SK-N-SH treated with all-trans-retinoic acid at 6 μM for 48 hours (cell line): Measurements from ENCODE around the gene PTX4.

Experiments
- ARNTL ChIP-seq: fragments of 450-650 bp; formaldehyde crosslinking; IDR thresholded peaks from 2 replicates; pipeline ENCODE4 v1.5.0; 2020; ENCODE audit warnings: low read depth, mild to moderate bottlenecking, moderate library complexity, borderline replicate concordance
- GLIS3 ChIP-seq: fragments of 250-450 bp; sonication (Bioruptor Pico); IDR thresholded peaks from 2 replicates; pipeline ENCODE4 v1.5.0; 2020; ENCODE audit warnings: mild to moderate bottlenecking, moderate library complexity
- PPARA ChIP-seq: fragments of 250-450 bp; sonication (Bioruptor Pico); IDR thresholded peaks from 2 replicates; pipeline ENCODE4 v1.5.0; 2020; ENCODE audit warnings: mild to moderate bottlenecking, borderline replicate concordance
- TOX ChIP-seq: fragments of 250-450 bp; sonication (Bioruptor Pico); IDR thresholded peaks from 2 replicates; pipeline ENCODE4 v1.8.0; 2021; ENCODE audit warnings: mild to moderate bottlenecking, moderate library complexity, borderline replicate concordance
- ZFP30 ChIP-seq: fragments of 450-650 bp; formaldehyde crosslinking; IDR thresholded peaks from 2 replicates; pipeline ENCODE4 v1.5.0; 2022; ENCODE audit warnings: mild to moderate bottlenecking, moderate library complexity
- ZNF70 ChIP-seq: fragments of 450-650 bp; formaldehyde crosslinking; IDR thresholded peaks from 2 replicates; pipeline ENCODE4 v1.5.0; 2020; ENCODE audit warnings: mild to moderate bottlenecking, moderate library complexity
- ZNF8 ChIP-seq: fragments of 450-650 bp; formaldehyde crosslinking; IDR thresholded peaks from 2 replicates; pipeline ENCODE4 v1.5.0; 2020; ENCODE audit warnings: mild to moderate bottlenecking, moderate library complexity
- TF ChIP-seq, protein P1 (sequence below): fragments of 250-450 bp; sonication (Bioruptor Pico); IDR thresholded peaks from 2 replicates; pipeline ENCODE4 v1.8.0; 2020; ENCODE audit warnings: mild to moderate bottlenecking, moderate library complexity, borderline replicate concordance
- TF ChIP-seq, protein P2 (sequence below): fragments of 250-450 bp; sonication (Bioruptor Pico); IDR thresholded peaks from 2 replicates; pipeline ENCODE4 v1.5.1; 2020; ENCODE audit warnings: low read depth, mild to moderate bottlenecking, moderate library complexity

DNA sequence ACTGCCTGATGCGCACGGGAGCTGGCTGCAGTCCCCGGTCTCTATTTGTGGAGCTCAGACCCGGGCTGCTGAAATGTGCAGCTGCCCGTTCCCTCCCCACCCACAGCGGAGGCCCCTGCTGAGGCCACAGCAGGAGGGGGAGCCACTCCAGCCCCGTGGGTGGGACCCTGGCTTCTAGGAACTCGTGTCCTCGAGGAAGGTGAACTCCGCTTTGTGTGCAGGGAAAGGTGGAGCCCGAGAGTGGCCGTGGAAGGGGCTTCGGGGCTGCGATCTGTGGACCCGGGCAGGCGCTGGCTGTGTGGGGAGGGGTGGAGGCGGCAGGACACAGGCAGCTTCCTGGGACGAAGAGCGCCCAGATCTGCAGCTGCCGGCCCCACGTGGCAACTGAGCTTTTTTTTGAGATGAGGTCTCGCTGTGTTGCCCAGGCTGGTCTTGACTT lies 47.3 kb downstream of the PTX4 start:
- no peak for TF ChIP-seq ZNF70 (CRISPR knock-in tag)
- TF ChIP-seq GLIS3 (CRISPR knock-in tag) = no peak
- no peak for TF ChIP-seq ZFP30
- TF ChIP-seq ZNF8 (CRISPR knock-in tag) = no peak
- TF ChIP-seq, protein P1, sequence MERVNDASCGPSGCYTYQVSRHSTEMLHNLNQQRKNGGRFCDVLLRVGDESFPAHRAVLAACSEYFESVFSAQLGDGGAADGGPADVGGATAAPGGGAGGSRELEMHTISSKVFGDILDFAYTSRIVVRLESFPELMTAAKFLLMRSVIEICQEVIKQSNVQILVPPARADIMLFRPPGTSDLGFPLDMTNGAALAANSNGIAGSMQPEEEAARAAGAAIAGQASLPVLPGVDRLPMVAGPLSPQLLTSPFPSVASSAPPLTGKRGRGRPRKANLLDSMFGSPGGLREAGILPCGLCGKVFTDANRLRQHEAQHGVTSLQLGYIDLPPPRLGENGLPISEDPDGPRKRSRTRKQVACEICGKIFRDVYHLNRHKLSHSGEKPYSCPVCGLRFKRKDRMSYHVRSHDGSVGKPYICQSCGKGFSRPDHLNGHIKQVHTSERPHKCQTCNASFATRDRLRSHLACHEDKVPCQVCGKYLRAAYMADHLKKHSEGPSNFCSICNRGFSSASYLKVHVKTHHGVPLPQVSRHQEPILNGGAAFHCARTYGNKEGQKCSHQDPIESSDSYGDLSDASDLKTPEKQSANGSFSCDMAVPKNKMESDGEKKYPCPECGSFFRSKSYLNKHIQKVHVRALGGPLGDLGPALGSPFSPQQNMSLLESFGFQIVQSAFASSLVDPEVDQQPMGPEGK (CRISPR knock-in tag) = no peak
- TF ChIP-seq, protein P2, sequence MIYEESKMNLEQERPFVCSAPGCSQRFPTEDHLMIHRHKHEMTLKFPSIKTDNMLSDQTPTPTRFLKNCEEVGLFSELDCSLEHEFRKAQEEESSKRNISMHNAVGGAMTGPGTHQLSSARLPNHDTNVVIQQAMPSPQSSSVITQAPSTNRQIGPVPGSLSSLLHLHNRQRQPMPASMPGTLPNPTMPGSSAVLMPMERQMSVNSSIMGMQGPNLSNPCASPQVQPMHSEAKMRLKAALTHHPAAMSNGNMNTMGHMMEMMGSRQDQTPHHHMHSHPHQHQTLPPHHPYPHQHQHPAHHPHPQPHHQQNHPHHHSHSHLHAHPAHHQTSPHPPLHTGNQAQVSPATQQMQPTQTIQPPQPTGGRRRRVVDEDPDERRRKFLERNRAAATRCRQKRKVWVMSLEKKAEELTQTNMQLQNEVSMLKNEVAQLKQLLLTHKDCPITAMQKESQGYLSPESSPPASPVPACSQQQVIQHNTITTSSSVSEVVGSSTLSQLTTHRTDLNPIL (CRISPR knock-in tag) = no peak
- no peak for TF ChIP-seq TOX (CRISPR knock-in tag)
- TF ChIP-seq ARNTL (CRISPR knock-in tag) = no peak
- no peak for TF ChIP-seq PPARA (CRISPR knock-in tag)
